Left lung (tissue), 10 donors: ENCODE results near the gene RAB7B. TPM values are rescaled to one million over a fixed set of nuclear protein-coding genes. Genes with fewer than 3 reads are reported as not detected.

Experiments
- ATAC-seq: fragments of 200-7000 bp; cut with Tn5 transposase; one replicate; pipeline ENCODE4 v1.9.1; 2020; ENCODE audit warnings: moderate library complexity
- DNase-seq, 4 donors: peaks; one replicate each; pipeline ENCODE4 v3.0.0-alpha.2; 2013 to 2020
- H3K27ac ChIP-seq, 2 donors: fragments of 200-600 bp; sonication (generic) in 1 of 2; one replicate each; pipeline versions ENCODE4 v1.5.0 to v1.8.0; 2020 to 2021
- H3K27me3 ChIP-seq, 2 donors: fragments of 200-600 bp; sonication (generic) in 1 of 2; one replicate each; pipeline versions ENCODE4 v1.5.0 to v1.8.0; 2020 to 2021
- H3K36me3 ChIP-seq, 2 donors: fragments of 200-600 bp; sonication (generic) in 1 of 2; one replicate each; pipeline versions ENCODE4 v1.5.0 to v1.8.0; 2020 to 2021
- H3K4me1 ChIP-seq, 2 donors: fragments of 200-600 bp; one replicate each; pipeline ENCODE4 v1.8.0; 2021
- H3K4me3 ChIP-seq, 2 donors: fragments of 200-600 bp; sonication (generic) in 1 of 2; one replicate each; pipeline versions ENCODE4 v1.5.0 to v1.8.0; 2020 to 2021; ENCODE audit warnings: mild to moderate bottlenecking in 1 of 2
- H3K9me3 ChIP-seq, 2 donors: fragments of 200-600 bp; sonication (generic) in 1 of 2; one replicate each; pipeline versions ENCODE4 v1.5.0 to v1.8.0; 2020 to 2021
- intact Hi-C, 2 donors: fragments of 100-400 bp; cut with DNase I; formaldehyde crosslinking; loops; one replicate each; pipeline versions ENCODE4 v1.11.2 to v1.14.2; 2022
- polyA plus RNA-seq, 6 donors: library from polyadenylated mRNA; unstranded; fragments of 120-200 nt; gene quantifications; one replicate each; pipeline ENCODE4 v1.2.1, GENCODE V29; 2013; ENCODE audit not compliant: insufficient read length in 6 of 6
- total RNA-seq, 2 donors: library from RNA; stranded (reverse); fragmentation: NEBNext Ultra II Directional; extraction: Animal tissue kit (Norgen Biotek cat#: 25700); gene quantifications; one replicate each; pipeline ENCODE4 v1.2.1, GENCODE V29; 2021
- TF ChIP-seq, protein P1 (sequence below), 2 donors: fragments of 200-600 bp; sonication (generic) in 1 of 2; IDR thresholded peaks; one replicate each; pipeline versions ENCODE4 v1.5.0 to v1.8.0; 2021; ENCODE audit warnings: antibody characterized with exemption in 2 of 2
- donor health status: DM: no; HTN: yes; CAD: no.
- donor health status: DM: no; HTN: no; CAD: no.

The RAB7B gene
- total and polyA plus RNA-seq, 8 donors = 3.2 to 14.2 (median 4.0) TPM

DNA sequence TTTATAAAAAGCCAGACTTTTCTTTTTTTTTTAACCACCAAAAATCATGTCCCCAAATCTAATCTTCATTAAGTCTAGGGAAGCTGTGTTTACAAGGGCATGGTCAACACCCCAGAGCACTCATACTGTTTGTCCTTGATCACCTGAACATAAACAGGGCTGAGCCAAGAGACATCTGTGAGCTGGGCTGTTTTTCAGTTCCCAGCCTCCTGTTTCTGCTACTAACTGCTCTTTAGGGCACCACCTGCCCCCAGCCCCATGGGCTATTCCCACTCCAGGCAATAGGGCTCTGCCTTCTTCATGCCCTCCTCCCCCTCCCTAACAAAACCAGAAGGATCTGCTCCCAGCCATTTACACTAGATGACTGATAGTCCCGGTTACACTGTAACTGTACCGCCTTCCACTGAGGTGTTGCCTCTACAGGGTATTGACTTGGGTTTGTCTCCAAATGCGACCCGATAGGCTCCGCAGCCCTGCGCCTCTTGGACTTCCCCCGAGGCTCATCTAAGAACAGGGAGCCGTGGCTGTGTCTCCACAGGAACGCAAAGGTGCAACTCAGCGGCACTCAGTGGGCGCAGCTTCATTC, 48.3 kb downstream of the RAB7B start:
- intact Hi-C loops = no loop called here
- Histone ChIP-seq H3K9me3 (no peaks in the 10 kb centered on the region), H3K4me3 (no peak overlapping the region), H3K36me3 (no peaks in the 10 kb centered on the region), H3K27ac (no peak overlapping the region), H3K4me1 (peaks cover 3 to 14% of the 10 kb centered on the region in 2 donors), H3K27me3 (no peaks in the 10 kb centered on the region)
- TF ChIP-seq, protein P1, sequence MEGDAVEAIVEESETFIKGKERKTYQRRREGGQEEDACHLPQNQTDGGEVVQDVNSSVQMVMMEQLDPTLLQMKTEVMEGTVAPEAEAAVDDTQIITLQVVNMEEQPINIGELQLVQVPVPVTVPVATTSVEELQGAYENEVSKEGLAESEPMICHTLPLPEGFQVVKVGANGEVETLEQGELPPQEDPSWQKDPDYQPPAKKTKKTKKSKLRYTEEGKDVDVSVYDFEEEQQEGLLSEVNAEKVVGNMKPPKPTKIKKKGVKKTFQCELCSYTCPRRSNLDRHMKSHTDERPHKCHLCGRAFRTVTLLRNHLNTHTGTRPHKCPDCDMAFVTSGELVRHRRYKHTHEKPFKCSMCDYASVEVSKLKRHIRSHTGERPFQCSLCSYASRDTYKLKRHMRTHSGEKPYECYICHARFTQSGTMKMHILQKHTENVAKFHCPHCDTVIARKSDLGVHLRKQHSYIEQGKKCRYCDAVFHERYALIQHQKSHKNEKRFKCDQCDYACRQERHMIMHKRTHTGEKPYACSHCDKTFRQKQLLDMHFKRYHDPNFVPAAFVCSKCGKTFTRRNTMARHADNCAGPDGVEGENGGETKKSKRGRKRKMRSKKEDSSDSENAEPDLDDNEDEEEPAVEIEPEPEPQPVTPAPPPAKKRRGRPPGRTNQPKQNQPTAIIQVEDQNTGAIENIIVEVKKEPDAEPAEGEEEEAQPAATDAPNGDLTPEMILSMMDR (IDR thresholded peaks at IDR 0.05) = no peak
- DNase-seq (no peak), ATAC-seq (no peak)

DNA sequence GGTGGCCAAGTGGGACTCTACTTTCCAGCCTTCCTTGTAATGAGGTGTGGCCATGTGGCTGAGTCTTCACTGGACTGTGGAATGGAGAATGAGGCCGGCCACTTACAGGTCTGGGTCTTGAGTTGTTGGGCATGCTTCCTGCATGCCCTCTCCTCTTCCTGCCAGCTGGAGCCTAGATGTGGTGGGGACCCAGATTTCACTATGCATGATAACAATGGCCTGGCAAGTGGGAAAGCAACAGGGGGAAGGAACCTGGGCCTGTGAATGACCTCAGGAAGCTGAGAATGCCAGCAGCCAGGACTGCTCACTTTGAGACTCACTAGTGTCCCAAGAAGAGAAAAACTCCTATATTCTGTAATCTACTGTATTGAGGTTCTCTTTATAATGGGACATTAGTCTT, 51.4 kb downstream of the RAB7B start:
- no peaks in the 10 kb centered on the region for H3K36me3 ChIP-seq
- no peaks in the 10 kb centered on the region for H3K27me3 ChIP-seq
- H3K4me1 ChIP-seq = peaks cover 4 to 17% of the 10 kb centered on the region in 2 donors
- DNase-seq (no peak), ATAC-seq (no peak)
- no peaks in the 10 kb centered on the region for H3K9me3 ChIP-seq
- H3K4me3 ChIP-seq = no peak overlapping the region
- intact Hi-C loops = no loop called here
- TF ChIP-seq, protein P1 (IDR thresholded peaks at IDR 0.05) = no peak
- no peak overlapping the region for H3K27ac ChIP-seq

DNA sequence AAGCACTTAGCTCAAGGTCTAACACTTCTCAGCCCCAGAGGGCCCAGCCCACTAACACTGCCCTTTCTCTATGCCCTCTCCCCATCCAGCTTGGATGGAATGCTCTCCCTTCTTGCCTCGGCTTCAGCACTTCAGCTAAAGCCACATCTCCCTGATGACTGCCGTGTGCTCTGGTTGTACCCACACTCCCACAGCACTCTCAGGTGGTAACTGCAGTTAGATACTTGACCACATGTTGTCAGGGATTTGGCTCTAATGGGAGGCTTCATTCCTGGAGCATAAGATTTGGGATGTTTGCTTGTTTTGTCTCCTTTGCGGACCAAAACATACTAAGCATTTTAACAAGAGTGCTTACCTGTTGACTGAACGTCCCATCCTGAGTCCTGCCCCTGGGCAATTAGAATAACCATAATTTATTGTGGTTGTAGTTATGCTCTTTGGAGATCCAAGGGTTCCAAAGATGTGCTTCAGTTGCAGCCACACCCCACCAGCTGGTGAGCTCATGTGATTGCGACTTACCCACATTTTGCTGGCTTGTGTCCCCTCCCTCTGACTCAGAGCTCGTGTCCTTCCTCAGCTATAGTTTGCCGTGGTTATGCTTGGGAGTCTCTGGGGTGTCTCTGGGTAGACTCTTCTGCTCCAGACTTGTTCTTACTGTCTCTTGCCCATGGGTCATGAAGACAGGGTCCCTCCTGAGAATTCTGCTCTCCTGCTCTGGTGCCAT, 52.2 kb downstream of the RAB7B start:
- Histone ChIP-seq H3K36me3 (no peaks in the 10 kb centered on the region), H3K9me3 (no peaks in the 10 kb centered on the region), H3K27ac (no peak overlapping the region), H3K4me3 (no peak overlapping the region), H3K4me1 (peaks cover 4 to 17% of the 10 kb centered on the region in 2 donors), H3K27me3 (no peaks in the 10 kb centered on the region)
- intact Hi-C loops = no loop called here
- ATAC-seq = no peak
- TF ChIP-seq, protein P1 (IDR thresholded peaks at IDR 0.05) = no peak
- DNase-seq = no peak

DNA sequence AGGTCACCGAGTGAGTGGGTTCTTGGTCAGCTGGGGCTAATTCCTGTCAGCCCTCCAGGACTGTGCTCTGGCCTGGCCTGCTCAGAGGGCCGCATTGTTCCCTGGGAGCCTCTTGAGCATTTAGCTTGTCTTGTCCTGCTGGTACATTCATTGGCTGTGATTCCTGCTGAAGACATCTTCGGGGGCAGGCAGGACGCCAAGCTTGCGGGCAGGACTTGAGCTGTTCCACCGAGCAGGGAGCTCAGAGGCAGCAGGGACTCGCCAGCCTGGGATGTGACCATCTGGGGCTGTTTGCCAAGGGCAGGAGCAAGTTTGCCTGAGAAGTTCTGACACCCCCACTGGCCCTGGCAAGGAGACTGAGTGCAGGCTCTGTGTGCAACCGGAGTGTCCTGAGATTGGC, 52.9 kb downstream of the RAB7B start:
- ATAC-seq (peak; percentile 7), DNase-seq (no peak)
- Histone ChIP-seq H3K4me1 (peaks cover 4 to 17% of the 10 kb centered on the region in 2 donors), H3K4me3 (no peak overlapping the region), H3K9me3 (no peaks in the 10 kb centered on the region), H3K27ac (no peak overlapping the region), H3K36me3 (no peaks in the 10 kb centered on the region), H3K27me3 (no peaks in the 10 kb centered on the region)
- intact Hi-C loops = no loop called here
- TF ChIP-seq, protein P1 (IDR thresholded peaks at IDR 0.05) = no peak

DNA sequence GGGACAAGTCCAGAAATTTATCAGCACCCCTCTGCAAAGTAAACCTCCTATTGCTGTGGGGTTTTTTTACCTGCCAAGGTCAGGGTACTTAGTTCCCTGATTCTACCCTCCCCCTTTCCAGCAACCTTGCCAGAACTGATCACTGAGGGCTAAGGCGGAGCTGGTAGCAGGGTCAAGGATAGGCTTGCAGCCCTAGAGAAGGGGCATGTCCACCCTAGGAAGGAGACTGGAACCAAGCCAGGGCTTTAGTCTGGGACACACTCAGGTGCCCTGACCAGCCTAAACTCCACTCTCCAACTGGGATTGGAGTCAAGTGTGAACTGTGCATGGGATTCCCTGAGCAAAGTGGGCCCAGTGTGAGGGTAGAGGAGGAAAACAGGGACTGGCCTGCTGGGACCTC, 53.4 kb downstream of the RAB7B start:
- no peak for DNase-seq
- TF ChIP-seq, protein P1 (IDR thresholded peaks at IDR 0.05) = no peak
- no peak for ATAC-seq
- no peak overlapping the region for H3K4me3 ChIP-seq
- no peaks in the 10 kb centered on the region for H3K36me3 ChIP-seq
- peaks cover 4 to 17% of the 10 kb centered on the region in 2 donors for H3K4me1 ChIP-seq
- no peak overlapping the region for H3K27ac ChIP-seq
- peaks cover 0 to 4% of the 10 kb centered on the region in 2 donors for H3K27me3 ChIP-seq
- no peaks in the 10 kb centered on the region for H3K9me3 ChIP-seq
- intact Hi-C loops = no loop called here
